Middle frontal gyrus (tissue), 1 donor: Measurements from ENCODE around the gene PCK1.

Experiments
- DNase-seq: peaks from one replicate; pipeline ENCODE4 v3.0.0-alpha.2; 2015; ENCODE audit warnings: low spot score; ENCODE audit errors: extremely low spot score

PCK1 gene

DNA sequence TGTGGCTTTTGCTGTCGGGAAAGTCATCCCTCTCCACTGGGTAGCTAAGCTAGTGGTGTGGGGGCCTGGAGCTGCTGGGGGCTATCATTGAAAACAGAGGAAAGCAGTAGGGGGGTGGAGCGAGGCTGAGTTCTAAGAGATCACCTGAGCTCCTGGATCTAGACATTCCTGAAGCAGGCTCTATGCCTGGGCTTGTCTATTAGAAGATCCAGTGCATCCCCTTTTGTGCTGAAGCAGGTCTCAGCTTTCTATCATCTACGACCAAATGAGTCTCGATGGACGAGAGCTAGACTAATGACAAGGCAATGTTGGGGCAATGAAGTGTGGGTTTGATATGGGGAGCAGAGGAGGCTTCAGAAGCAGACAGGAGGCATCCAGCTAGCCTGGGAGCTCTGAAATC, 40.8 kb downstream of the PCK1 start:
- DNase-seq: no peak

- DNase-seq: no peak
Observed at GRCh38 chr20:57603120-57603519, 42.2 kb downstream of the PCK1 start.

DNA sequence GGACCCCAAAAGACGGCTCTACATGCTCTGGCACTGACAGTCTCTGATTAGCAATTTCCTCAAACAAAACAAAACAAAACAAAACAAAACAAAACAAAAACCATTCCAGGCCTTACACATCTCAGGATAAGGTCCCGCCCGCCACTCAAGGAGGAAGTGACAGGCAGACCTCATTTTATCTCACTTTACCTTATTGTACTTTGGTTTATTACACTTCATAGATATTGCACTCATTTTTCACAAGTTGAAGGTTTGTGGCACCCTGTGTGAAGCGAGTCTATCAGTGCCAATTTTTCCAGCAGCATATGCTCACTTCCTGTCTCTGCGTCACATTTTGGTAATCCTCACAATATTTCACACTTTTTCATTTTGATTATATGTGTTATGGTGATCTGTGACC, 44.1 kb downstream of the PCK1 start:
- DNase-seq: no peak

DNA sequence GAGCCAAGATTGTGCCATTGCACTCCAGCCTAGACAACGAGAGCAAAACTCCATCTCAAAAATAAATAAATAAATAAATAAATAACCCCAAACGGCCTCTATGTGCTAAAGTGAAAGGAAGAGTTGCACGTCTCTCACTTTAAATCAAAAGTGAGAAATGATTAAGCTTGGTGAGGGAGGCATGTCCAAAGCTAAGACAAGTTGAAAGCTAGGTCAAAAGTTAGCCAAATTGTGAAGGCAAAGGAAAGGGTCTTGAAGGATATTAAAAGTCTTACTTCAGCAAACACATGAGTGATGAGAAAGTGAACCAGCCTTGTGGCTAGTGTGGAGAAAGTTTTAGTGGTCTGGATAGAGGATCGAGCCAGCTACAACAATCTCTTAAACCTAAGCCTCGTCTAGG, 45.0 kb downstream of the PCK1 start:
- no peak for DNase-seq

- no peak for DNase-seq
Observed at GRCh38 chr20:57608516-57608915, 47.6 kb downstream of the PCK1 start.

DNA sequence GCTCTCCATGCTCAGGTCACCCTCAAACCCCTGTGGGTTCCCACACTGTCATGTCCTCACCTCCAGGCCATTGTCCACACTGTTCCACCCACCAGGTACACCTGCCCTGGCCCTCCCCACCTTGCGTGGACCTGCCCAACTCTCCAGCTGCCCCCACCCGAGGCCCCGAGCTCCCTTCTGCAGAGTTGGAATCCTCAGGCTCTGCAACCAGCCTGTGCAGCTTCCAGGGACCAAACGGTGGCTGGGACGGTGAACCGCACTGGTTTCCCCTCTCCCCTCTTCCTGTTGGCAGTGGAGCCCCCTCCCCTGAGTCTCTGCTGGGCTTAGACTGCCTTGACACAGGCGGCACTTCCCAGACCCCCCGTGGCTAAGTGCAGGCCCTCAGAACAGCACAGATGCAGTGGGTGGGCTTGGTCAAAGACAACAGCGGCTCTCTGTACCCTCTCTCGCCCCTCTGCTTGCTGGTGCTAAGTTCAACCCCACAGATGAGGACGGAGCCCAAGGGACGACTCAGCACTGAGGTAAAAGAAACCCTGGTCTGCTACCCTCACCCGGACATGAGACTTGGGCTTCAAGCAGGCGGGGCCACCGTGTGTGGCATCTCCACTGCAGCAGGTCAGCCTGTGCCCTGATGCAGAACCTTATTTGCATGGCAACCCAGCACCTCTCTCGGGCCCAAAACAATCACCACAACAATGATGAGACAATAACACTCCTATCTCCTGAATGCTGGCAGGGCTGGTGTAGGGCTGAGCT, 48.4 kb downstream of the PCK1 start:
- DNase-seq: no peak

DNA sequence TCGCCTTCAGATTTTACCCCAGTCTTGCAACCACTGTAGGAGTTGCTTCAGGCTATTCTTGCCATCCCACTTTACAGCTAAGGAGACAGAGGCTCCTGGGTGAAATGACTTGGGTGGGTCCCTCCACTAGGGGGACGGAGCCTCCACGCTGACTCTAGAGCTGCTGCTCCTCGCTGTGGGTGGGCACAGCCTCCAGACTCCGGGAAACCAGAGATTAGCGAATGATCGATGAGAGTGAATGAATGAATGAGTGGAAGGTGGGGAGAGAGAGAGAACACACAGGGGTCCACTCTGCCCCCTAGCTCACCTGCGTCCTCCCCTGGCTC, 48.9 kb downstream of the PCK1 start:
- DNase-seq: no peak

DNA sequence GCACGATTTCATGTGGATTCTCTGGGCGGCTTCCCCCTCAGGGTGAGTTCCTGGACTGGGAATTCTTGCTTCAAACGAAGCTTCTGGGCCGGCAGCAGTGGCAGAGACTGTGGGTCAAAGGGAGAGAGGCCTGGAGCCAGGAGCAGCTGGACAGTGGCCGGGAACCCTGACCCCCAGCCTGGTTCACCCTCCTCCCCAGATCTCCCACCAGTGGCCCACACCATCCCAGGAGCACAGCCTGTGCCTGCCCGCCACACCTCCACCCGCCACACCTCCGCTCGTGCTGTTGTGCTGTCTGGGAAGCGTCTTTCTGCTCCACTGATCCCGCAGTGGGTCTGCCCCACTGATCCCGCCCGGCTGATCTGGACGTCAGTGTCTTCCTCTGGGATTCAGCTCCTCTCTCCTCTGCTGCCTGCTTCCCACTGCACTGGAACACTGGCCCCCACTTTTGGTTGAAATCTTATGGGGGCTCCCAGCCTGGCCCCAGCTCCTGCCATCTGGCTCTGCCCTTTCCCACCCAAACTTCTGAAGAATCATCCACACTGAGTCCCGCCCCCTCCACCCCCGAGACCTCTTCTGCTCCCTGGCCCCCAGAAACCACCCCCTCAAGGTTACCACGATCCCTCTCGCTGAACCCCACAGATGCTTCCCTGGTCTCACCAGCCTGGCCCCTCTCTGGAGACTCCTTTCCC, 49.5 kb downstream of the PCK1 start:
- DNase-seq: no peak

DNA sequence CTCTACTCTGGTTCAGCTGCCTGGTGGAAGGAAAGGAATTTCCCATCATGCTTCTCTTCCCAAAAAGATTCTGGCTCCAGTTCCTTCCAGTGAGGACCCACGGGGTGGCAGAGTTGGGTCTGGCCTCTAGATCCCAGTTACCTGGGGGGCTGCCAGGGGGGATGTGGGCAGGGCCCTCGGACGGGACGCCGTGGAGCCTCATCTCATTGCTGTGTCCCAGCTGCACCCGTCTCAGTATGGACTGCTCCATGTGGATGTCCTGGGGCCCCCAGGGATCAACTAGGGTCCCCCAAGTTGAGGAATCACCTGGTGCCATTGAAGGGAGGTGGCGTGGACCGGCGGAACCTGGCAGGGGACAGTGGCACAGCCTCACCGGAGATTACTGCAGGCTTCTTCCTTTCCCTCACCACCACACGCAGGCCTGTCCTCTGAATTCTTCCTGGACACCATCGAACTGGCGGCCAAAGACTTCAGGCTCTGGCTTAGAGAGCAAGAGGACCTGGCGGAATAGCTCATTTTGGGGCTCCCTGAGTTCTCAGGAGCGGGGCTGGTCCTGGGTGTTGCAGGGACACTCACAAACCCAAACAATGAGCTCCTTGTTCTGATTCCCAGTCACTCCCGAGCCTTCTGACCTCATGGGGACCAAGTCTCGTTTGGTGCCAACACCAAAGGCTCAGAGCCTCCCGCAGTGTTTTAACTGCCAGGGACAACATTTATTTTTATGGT, 50.8 kb downstream of the PCK1 start:
- no peak for DNase-seq

- no peak for DNase-seq
Observed at GRCh38 chr20:57612436-57612835, 51.5 kb downstream of the PCK1 start.

- no peak for DNase-seq
Observed at GRCh38 chr20:57612916-57613315, 52.0 kb downstream of the PCK1 start.

GRCh38 chr20:57613481-57613921, 52.6 kb downstream of the PCK1 start:
- DNase-seq: no peak

DNA sequence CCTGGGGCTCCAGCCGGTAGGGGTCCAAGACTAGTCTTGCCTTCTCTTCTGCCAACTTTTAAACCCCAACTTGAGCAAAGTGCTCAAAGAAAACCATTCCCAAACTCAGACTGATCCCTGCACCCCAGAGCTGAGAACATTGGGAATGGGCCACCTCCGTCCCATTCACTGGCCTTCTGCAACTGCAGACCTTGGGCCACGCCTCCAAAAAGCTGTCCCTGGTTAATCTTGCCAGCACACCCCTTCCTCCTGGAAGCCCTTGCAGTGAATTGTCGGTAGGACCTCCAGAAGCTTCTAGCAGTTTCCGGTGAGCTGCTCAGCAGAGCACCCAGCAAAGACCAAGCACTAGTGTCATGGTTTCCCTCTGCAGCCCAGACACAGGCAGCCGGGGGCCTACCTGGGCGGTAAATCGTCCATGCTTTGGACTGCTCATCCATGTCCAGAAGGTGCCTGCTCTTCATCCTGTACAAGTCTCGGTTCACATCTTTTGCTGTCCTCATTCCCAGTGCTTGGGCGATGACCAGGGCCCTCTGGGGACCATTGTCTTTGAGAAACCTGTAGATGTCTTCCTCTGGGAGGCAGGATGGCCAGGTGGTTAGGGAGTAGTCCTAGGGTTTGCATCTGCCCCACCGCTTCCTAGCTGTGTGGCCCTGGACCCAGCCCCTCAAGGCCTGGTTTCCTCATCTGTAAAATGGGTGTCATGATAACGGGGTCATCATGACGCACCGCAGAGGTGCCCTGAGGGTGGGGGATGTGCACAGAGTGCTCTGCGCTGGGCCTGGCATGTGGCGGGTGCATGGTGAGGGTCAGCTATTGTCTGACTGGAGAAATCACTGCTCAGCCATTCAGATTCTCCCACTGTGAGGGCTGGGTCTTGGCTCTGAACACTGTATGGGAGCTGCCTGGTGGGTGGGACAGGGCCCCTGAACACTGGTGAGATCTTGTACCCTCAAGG, 53.9 kb downstream of the PCK1 start:
- no peak for DNase-seq

- DNase-seq: no peak
Observed at GRCh38 chr20:57615445-57615811, 54.5 kb downstream of the PCK1 start.

GRCh38 chr20:57616143-57616951, 55.4 kb downstream of the PCK1 start:
- DNase-seq: no peak

- DNase-seq: no peak
Observed at GRCh38 chr20:57617079-57617795, 56.3 kb downstream of the PCK1 start.
